ENCODE data around the gene INPP4A.

The INPP4A gene

GRCh38 chr2:98514879-98515249 lies 70.2 kb downstream of the INPP4A start:
- DNase-seq (ENCODE audit: low read depth), result no peak

DNA sequence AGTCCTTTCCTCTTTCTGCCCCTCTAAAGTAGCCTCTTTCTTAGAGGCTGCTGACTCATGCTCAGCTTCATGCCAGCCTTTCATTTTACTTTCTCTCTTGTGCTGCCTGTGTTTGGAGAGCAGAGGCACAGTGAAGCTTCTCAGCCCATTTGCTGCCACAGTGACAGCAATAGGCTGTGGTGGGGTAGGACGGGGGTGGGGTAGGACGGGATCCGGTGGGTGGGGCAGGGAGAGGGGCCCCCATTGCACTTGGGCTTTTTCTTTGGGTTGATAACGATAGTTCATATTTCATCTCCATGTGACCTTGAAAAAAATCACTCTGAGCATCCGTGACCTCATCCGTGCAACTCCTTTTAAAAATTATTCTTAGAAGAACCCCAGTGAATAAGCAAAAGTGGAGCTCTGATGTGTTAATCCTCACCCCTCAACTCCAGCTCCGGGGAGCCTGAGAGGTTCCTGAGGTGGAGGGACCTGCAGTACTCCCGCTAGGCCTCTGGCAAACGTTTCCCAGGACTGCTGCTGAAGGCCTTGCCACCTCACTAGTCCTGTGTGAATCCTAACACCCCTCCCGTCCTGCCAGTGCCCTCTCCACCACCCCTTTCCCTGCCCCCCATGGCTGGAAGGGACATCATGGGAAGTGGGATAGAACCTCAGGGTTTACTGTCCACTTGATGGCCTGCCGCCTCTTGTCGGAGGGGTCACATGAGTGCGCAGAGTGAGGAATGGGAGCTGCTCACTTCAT lies 70.8 kb downstream of the INPP4A start:
- no peak for DNase-seq (ENCODE audit: low read depth)

DNA sequence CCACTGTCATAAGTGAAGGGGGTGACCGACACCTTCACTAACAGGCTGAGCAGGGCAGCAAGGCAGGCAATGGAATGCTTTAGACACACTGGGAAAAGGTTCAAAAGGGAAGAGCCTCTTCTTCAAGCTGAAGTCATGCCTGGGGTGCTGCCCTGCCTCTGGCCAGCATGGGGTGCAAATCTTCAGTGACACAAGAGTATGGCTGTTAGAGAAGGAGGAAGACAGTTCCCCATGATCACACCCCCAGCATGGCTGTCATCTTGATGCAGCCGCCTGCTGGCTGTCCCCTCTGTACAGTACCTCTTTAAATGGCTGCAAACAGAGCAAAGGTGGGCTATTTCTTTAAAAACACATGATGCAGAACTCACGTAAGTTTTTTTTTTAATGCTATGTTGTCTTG lies 71.9 kb downstream of the INPP4A start:
- DNase-seq (ENCODE audit: low read depth), result no peak

GRCh38 chr2:98517636-98518035 lies 73.0 kb downstream of the INPP4A start:
- DNase-seq (ENCODE audit: low read depth), result no peak

DNA sequence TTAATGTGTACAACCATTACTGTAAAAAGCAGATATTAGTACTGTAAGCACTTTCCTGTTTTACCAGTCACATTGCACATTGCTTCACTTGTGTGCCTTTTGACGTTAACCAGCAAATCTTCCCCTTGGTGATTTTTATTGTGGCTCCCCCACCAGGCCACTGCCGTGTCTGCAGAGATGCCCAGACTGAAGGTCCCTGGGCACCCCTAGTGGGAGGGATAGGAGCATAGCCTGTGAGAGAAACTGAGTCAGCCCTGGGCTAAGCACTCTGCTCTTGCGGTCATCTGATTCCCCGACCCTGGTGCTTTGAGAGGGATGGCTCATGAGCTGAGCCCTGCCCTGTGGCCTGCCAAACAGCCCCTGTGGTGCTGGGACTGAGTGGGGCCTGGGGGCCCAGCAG lies 73.4 kb downstream of the INPP4A start:
- no peak for DNase-seq (ENCODE audit: low read depth)

DNA sequence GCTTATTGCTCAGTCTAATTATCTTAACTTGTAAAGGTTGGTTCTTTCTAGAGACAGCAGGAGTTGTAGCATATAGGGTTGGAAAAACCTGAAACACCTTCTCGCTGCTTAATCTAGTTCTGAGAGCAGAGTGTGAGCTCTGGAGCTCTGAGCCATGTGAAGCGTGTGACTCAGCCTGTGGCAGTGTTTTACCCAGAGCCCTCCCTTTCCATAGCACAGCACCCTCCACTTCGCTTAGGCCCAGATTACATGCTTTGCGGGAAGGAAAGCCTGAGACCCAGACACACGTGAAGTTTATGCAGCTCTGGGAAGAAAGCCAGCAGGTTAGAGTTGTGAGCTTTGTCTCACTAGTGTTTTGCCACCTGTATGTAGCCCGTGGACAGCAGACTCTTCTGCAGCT lies 74.5 kb downstream of the INPP4A start:
- no peak for DNase-seq (ENCODE audit: low read depth)

GRCh38 chr2:98519851-98520250 lies 75.2 kb downstream of the INPP4A start:
- no peak for DNase-seq (ENCODE audit: low read depth)

DNA sequence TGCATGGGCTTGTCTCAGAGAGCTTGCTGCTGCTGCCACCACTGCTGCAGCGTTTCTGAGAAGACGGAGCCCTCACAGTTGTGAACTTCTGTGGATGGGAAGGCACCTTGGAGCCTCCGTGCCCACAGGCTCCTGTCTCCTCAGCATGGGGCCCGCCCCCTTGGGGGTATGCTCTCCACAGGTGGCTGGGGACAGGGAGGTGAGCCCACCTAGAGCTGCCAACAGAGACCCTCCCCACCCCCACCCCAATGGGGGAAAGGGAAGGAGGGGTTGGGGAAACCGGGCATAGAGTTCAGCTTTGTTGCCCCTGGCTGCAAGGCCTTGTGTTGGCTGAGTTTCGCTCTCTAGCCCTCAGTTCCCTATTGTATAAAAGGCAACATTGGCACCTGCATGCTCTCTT lies 76.1 kb downstream of the INPP4A start:
- no peak for DNase-seq (ENCODE audit: low read depth)

DNA sequence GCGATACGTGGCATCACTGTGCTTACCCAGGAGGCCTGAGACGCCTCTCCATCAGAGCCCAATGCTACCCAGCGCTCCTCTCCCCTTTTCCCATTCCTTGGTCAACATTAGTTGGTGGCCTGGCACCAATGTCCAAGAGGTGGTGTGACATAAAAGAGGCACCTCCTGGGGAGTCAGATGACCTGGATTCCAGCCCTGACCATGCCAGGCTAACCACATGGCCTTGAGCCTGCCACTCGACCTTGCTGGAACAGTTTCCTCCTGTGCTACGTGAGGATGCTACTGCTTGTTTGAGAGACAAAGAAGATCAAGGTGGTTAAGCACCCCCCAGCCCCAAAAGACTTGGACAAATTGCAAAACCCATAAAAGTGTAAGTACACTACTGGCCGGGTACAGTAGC lies 76.6 kb downstream of the INPP4A start:
- no peak for DNase-seq (ENCODE audit: low read depth)

- DNase-seq (ENCODE audit: low read depth), result no peak
Measured at GRCh38 chr2:98522854-98523253, 78.2 kb downstream of the INPP4A start.

GRCh38 chr2:98524168-98524567 lies 79.5 kb downstream of the INPP4A start:
- no peak for DNase-seq (ENCODE audit: low read depth)

- DNase-seq (ENCODE audit: low read depth), result no peak
Measured at GRCh38 chr2:98528349-98528748, 83.7 kb downstream of the INPP4A start.

DNA sequence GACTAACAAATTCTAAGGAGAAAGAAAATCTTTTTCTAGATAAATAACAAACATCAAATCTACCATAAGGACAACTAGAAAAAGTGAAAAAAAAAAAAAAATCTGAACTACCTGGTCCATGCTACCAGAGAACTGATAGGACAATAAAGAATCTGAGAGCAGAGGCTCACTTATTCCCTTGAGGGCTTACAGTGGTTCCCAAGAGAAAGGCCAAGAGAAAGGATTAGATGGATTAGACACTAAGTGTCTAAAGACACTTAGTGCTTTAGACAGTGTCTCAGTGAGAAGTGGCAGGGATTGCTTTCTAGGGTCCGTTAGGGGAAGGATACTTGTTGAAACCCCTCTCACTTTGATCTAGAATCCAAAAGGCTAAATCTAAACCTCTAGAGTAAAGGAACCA lies 85.5 kb downstream of the INPP4A start:
- DNase-seq (ENCODE audit: low read depth), result no peak

DNA sequence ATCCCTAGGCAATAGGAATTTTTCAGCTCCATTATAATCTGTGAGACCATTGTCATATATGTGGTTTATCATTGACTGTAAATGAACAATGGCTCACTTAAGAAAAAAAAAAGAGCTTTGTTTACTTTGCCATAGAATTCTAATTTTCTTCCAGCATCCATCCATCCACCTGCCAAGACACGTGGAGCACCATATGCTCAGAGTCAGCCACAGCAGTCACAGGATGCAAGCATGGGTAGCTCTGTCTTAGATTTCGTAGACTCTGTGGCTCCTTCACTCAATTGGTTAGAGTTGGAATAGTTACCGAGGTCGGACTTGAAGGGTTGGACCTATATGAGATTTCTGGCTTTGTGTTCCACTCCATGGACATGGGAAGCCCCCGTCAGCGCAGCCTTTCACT lies 88.1 kb downstream of the INPP4A start:
- DNase-seq (ENCODE audit: low read depth), result no peak

DNA sequence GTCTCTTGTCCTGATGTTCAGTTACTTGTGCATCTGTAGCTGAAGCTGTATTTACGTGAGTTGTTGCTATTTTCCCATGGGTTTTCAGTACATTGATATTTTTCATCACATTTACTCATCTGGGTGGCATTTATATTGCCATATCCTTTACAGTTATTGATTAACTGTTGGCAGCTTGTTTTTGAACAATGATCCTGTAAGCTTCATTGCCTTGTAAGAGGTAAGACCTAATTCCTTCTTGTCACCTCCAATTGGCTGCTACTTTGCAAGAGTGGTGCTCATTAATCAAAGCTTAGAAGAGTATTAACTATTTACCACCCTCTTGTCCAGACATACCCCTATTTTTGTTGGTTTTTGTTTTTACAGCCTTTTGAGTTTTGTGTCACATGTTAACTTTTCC lies 88.9 kb downstream of the INPP4A start:
- no peak for DNase-seq (ENCODE audit: low read depth)

DNA sequence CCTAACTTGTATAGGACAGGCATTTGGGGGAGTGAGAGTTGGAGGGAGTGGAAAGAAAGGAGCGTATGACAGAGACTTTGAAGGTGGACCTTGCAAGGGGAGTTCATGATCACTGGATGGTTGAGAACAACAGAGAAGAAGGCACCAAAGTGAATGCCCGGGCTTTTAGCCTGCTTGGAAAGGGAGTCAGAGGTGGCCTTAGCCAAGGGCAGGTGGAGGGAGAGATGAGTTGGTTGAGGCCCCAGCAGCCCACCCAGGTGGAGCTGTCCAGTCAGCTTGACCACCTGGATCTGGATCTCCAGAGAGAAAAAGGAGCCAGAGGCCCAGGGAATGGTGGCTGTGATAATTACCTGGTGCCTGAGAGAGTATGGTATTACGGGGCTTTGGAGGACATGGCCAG lies 90.1 kb downstream of the INPP4A start:
- no peak for DNase-seq (ENCODE audit: low read depth)

- no peak for DNase-seq (ENCODE audit: low read depth)
Measured at GRCh38 chr2:98535971-98536677, 91.5 kb downstream of the INPP4A start.

- DNase-seq (ENCODE audit: low read depth), result no peak
Measured at GRCh38 chr2:98537390-98538126, 92.9 kb downstream of the INPP4A start.

GRCh38 chr2:98538280-98539041 lies 93.8 kb downstream of the INPP4A start:
- no peak for DNase-seq (ENCODE audit: low read depth)

GRCh38 chr2:98539056-98539735 lies 94.5 kb downstream of the INPP4A start:
- no peak for DNase-seq (ENCODE audit: low read depth)

DNA sequence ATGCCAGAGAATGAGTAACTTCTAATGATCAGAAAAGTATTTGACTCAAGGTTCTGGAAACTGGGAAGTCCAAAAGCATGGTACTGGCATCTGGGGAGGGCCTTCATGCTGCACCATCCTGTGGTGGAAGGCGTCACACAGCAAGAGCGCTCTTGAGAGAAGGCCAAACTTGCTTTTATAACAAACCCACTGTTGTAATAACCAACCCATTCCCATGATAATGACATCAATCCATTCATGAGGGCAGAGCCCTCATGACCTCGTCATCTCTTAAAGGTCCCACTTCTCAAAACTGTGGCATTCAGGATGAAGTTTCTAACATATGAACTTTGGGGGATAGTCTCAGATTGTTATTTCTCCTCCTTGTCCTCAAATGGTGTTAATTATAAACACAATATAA lies 95.9 kb downstream of the INPP4A start:
- no peak for DNase-seq (ENCODE audit: low read depth)

DNA sequence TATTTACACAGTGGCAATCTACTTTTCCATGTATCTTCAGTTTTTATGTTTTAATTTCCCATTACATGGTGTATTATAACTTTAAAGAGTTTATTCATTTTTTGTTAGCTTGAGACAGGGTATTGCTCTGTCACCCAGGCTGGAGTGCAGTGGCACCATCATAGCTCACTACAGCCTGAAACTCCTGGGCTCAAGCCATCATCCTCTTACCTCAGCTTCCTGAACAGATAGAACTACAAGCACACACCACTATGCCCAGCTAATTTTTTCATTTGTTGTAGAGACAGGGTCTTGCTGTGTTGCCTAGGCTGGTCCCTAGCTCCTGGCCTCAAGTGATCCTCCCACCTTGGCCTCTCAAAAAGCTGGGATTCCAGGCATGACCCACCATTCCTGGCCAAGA lies 96.8 kb downstream of the INPP4A start:
- DNase-seq (ENCODE audit: low read depth), result no peak

Measured in stromal cell of bone marrow (primary cell).